Karpas-422 (cell line): ENCODE measurements around the gene CNIH2. TPM values are rescaled to one million over a fixed set of nuclear protein-coding genes. Genes with fewer than 3 reads are reported as not detected.
"Not testable (repeated sequence)": the region's sequence is repeated elsewhere in the genome, so short reads cannot be mapped to it uniquely, and the experiment has no call there.

ENCODE experiments used
- DNase-seq: peaks from one replicate; pipeline ENCODE4 v3.0.0-alpha.2; 2015
- H2AFZ ChIP-seq: fragments of 200-600 bp; sonication (generic); 2 replicates; pipeline ENCODE4 v1.6.1; 2014; ENCODE audit warnings: antibody characterized with exemption, low read length, mixed read lengths
- H3K27ac ChIP-seq: fragments of 200-600 bp; sonication (generic); 2 replicates; pipeline ENCODE4 v1.5.1; 2014; ENCODE audit warnings: mild to moderate bottlenecking, low read length, moderate library complexity
- H3K27me3 ChIP-seq: fragments of 200-600 bp; sonication (generic); 2 replicates; pipeline ENCODE4 v1.6.1; 2014; ENCODE audit warnings: low read length, mixed read lengths
- H3K36me3 ChIP-seq: fragments of 200-600 bp; sonication (generic); 2 replicates; pipeline ENCODE4 v1.6.1; 2014; ENCODE audit warnings: low read length, mixed read lengths; ENCODE audit not compliant: insufficient read depth
- H3K4me1 ChIP-seq: fragments of 200-600 bp; sonication (generic); 2 replicates; pipeline ENCODE4 v1.6.1; 2014; ENCODE audit warnings: mild to moderate bottlenecking, low read length, mixed read lengths
- H3K4me2 ChIP-seq: fragments of 200-600 bp; sonication (generic); 2 replicates; pipeline ENCODE4 v1.6.1; 2014; ENCODE audit warnings: low read length, low read depth, mild to moderate bottlenecking; ENCODE audit not compliant: poor library complexity, severe bottlenecking
- H3K4me3 ChIP-seq: fragments of 200-600 bp; sonication (generic); 2 replicates; pipeline ENCODE4 v1.5.1; 2014; ENCODE audit warnings: mild to moderate bottlenecking, antibody characterized with exemption, low read length, mixed read lengths
- H3K79me2 ChIP-seq: fragments of 200-600 bp; sonication (generic); 2 replicates; pipeline ENCODE4 v1.6.1; 2014; ENCODE audit warnings: mild to moderate bottlenecking, low read length, mixed read lengths
- H3K9ac ChIP-seq: fragments of 200-600 bp; sonication (generic); 2 replicates; pipeline ENCODE4 v1.6.0; 2014; ENCODE audit warnings: low read length
- H3K9me2 ChIP-seq: fragments of 200-600 bp; sonication (generic), shearing (Covaris generic); replicated peaks from 2 replicates; pipeline ENCODE4 v1.6.0; 2014; ENCODE audit warnings: mild to moderate bottlenecking, low read length, moderate library complexity; ENCODE audit not compliant: insufficient read depth
- H3K9me3 ChIP-seq: fragments of 300-700, 200-600 bp; sonication (generic); 2 replicates; pipeline ENCODE4 v1.6.1; 2014; ENCODE audit warnings: low read length, mixed read lengths
- H4K20me1 ChIP-seq: fragments of 200-600 bp; sonication (generic); 2 replicates; pipeline ENCODE4 v1.6.1; 2014; ENCODE audit warnings: mild to moderate bottlenecking, antibody characterized with exemption, low read length, low read depth; ENCODE audit not compliant: insufficient read depth
- total RNA-seq: library from RNA; depleted of rRNA; stranded (reverse); fragments of >200 nt; shearing (Covaris generic); gene quantifications from 2 replicates; pipeline ENCODE4 v1.2.3, GENCODE V29; 2014; ENCODE audit warnings: low replicate concordance

Gene CNIH2
- total RNA-seq, 1 experiment from 2014 or later: 0.34 TPM

DNA sequence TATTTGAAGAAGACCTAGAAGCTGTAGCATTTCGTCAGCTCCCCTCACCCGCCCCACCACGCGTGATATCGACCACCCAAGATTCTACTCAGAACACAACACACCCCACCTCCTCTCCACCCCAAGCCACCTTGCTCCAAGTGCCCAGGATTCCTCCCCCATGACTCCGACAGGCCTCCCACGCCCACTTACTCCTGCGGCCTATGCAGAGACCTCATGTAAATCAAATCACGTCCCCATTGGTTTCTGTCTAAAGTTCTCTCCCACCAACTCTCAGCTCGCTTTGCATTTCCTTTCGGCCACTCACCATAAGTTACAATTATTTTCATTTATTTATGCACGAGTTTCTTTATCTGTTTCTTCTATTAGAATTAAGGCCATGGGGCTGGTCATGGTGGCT, 24.7 kb downstream of the CNIH2 start:
- no peaks in the 10 kb centered on the region for H4K20me1 ChIP-seq
- no peaks in the 10 kb centered on the region for H3K36me3 ChIP-seq
- H2AFZ ChIP-seq: no peak overlapping the region
- H3K79me2 ChIP-seq: no peaks in the 10 kb centered on the region
- H3K9me2 ChIP-seq: no peaks in the 10 kb centered on the region
- no peak overlapping the region for H3K27ac ChIP-seq
- no peaks in the 10 kb centered on the region for H3K9me3 ChIP-seq
- H3K27me3 ChIP-seq: no peaks in the 10 kb centered on the region
- no peak overlapping the region for H3K9ac ChIP-seq
- peaks cover 5% of the 10 kb centered on the region for H3K4me1 ChIP-seq
- H3K4me2 ChIP-seq: no peak overlapping the region
- no peak overlapping the region for H3K4me3 ChIP-seq
- DNase-seq: peak; percentile 55

DNA sequence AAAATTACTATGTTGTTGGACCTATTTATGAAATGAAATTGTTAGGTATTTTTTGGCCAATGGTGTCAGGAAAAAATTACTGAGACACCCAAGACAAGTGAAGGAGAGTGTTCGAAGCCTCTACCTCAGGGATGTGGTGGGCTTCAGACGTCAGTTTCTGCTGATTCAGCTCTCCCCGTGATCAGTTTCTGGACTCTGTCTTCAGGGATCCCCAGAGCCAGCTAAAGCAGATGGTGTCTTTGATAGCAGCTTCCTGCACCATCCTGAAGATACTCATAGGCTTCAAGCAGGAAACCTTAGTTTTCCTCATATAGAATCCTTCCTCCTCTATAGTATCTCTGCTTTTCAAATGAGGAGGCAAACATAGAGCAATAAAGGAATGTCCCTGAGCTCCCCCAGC, 31.5 kb downstream of the CNIH2 start:
- Histone ChIP-seq H2AFZ (no peak overlapping the region), H3K27me3 (no peaks in the 10 kb centered on the region), H3K27ac (no peak overlapping the region), H4K20me1 (no peaks in the 10 kb centered on the region), H3K4me3 (no peak overlapping the region), H3K4me2 (no peak overlapping the region), H3K9me3 (no peaks in the 10 kb centered on the region), H3K9ac (no peak overlapping the region), H3K4me1 (peaks cover 24% of the 10 kb centered on the region), H3K9me2 (no peaks in the 10 kb centered on the region), H3K36me3 (no peaks in the 10 kb centered on the region), H3K79me2 (no peaks in the 10 kb centered on the region)
- DNase-seq: no peak

DNA sequence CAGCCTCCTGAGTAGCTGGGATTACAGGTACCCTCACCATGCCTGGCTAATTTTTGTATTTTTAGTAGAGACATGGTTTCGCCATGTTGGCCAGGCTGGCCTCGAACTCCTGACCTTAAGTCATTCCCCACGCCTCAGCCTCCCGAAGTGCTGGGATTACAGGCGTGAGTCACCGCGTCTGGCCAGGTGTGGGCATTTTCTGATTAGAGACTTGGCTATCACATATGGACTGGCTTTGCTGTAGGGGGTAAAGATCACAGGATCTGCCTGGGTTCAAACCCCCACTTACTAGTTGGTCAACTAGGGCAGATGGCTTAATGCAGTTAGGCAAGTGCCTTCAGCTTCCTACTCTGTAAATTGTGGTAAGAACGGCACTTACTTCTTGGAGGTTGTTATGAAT, 32.3 kb downstream of the CNIH2 start:
- Histone ChIP-seq H4K20me1 (no peaks in the 10 kb centered on the region), H3K4me2 (no peak overlapping the region), H3K27me3 (no peaks in the 10 kb centered on the region), H3K79me2 (no peaks in the 10 kb centered on the region), H3K4me1 (peaks cover 24% of the 10 kb centered on the region), H3K36me3 (no peaks in the 10 kb centered on the region), H3K9me2 (no peaks in the 10 kb centered on the region), H3K4me3 (no peak overlapping the region), H3K9me3 (no peaks in the 10 kb centered on the region), H3K9ac (no peak overlapping the region), H3K27ac (no peak overlapping the region), H2AFZ (no peak overlapping the region)
- DNase-seq: no peak

DNA sequence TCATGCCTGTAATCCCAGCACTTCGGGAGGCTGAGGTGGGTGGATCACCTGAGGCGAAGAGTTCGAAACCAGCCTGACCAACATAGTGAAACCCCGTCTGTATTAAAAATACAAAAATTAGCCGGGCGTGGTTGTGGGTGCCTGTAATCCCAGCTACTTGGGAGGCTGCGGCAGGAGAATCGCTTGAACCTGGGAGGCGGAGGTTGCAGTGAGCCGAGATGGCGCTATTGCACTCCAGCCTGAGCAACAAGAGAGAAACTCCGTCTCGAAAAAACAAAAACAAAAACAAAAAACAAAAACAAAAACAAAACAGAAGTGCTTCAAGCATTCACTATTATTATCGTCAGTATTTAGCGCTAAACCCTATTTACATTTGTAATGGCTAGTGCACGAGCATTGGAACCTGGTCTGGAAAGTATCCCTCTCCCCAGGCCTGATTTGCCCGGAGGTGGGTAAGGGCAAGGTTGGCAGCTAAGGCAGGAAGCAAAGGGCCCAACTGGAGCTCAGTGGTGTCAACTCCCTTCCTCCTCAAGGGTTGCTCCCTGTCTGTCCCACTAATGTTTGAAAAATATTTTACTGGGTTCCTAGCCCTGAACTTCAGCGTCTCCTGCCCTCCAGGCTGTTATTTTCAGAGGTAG, 32.9 kb downstream of the CNIH2 start:
- not testable (repeated sequence) for H3K9me3 ChIP-seq, H3K4me2 ChIP-seq, H3K27ac ChIP-seq, DNase-seq, H3K9me2 ChIP-seq, H3K4me3 ChIP-seq, H3K27me3 ChIP-seq, H4K20me1 ChIP-seq, H3K79me2 ChIP-seq, H3K36me3 ChIP-seq, H2AFZ ChIP-seq
- Histone ChIP-seq H3K4me1 (peaks cover 24% of the 10 kb centered on the region), H3K9ac (0 out of 2 replicates have a peak overlapping the region, but pooled peaks have one; percentile 65)

DNA sequence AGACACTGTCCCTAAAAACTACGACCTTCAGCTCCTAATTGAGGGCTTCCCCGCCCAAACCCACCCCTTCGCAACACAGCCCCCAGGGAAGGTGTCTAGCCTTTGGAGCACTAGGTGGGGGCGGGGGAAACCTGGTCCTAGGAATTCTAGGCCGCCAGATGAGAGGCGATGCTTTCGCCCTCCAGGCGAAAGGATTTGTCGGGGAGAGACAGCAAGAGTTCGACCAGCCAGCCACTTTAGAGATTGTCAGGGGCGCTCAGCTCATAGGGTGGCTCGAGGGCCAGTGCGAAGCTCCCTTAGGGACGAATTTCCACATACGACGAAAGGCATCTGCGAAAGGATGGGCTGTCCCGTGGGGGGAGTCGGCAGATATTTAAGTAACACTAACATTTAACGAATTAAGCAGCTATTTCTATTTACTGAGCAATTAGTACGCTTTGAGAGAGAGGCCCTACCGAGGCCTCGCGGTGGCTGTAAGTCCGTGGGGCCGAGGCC, 33.5 kb downstream of the CNIH2 start:
- Histone ChIP-seq H3K9ac (peak overlapping the region; percentile 65), H3K36me3 (no peaks in the 10 kb centered on the region), H2AFZ (peak overlapping the region; percentile 93), H3K4me2 (peak overlapping the region; percentile 78), H3K9me3 (no peaks in the 10 kb centered on the region), H3K9me2 (no peaks in the 10 kb centered on the region), H3K4me3 (peak overlapping the region; percentile 65; the same call in 1 of the 2 replicates), H4K20me1 (no peaks in the 10 kb centered on the region), H3K79me2 (no peaks in the 10 kb centered on the region), H3K27ac (peak overlapping the region; percentile 62), H3K4me1 (peaks cover 24% of the 10 kb centered on the region), H3K27me3 (no peaks in the 10 kb centered on the region)
- DNase-seq: no peak

DNA sequence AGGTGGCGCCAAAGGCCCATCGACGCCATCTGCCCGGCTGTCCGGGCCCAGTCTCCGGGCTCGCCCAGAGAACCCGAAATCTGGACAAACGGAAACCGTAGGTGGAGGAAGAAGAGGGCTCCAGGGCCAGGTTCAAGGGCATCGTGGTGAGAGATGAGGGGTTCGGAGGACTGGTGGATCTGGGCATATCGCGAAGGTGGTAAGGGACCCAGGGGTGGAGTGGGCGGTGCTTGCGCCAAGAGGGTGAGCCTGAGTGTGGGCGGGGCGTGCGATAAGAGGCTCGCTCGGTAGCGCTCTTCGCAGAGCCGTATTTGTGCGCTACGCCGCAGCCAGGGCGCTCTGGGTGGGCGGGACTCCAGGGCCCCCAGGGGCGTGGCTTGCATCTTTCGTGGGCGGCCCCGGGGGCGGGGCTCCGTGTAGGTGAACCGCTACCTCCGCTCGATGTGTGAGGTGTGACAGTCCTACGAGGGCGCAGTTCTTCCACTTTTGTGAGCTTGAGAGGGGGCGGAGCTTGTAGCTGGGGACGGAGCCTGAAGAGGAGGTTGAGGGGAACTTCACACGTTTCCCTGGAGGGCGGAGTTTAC, 34.1 kb downstream of the CNIH2 start:
- Histone ChIP-seq H3K9ac (peak overlapping the region; percentile 65), H3K4me3 (peak overlapping the region; percentile 65), H3K4me2 (peak overlapping the region; percentile 78), H2AFZ (peak overlapping the region; percentile 93), H3K27me3 (no peaks in the 10 kb centered on the region), H3K36me3 (no peaks in the 10 kb centered on the region), H3K9me3 (no peaks in the 10 kb centered on the region), H3K4me1 (peaks cover 28% of the 10 kb centered on the region), H3K27ac (peak overlapping the region; percentile 62), H3K79me2 (no peaks in the 10 kb centered on the region), H4K20me1 (no peaks in the 10 kb centered on the region), H3K9me2 (no peaks in the 10 kb centered on the region)
- peak; percentile 98 for DNase-seq

DNA sequence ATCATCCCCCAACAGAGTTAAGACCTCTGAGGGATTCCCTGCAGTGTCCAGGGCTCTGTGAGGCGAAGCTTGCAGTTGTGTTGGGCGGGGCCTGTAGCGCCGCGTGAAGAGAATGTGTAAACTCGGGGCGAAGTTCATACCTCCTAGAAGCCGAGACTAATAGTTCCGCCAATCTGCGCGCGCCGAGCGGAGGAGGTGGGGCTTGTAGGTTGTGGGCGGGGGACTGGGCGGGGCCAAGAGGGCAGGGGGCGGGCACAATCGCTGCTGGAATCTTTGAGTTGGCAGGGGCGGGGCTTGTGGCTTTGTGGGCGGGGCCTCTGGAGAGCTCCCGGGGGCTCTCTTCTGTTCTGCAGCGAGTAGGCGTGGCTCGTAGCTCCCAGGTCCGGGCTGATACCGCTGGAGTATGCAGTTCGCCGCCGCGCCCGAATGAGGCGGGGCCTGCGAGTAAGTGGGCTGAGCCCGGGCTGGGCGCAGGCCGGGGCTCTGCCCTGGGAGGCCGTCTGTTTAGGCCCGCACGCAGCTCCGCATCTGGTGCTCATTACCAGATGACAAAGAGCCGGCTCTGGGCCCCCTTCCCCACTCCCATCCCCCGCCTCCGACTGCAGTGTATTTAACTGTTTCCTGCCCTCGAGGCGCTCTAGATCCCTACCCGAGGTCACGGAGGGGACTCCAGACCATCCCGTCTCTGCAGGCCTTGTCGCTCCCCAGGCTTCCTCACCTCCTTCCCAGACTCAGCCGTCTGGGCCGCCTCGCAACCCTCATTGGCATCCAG, 34.8 kb downstream of the CNIH2 start:
- peak overlapping the region; percentile 62 for H3K27ac ChIP-seq
- peak; percentile 99 for DNase-seq
- H3K4me2 ChIP-seq: peak overlapping the region; percentile 78
- H3K36me3 ChIP-seq: no peaks in the 10 kb centered on the region
- H3K9me3 ChIP-seq: no peaks in the 10 kb centered on the region
- no peaks in the 10 kb centered on the region for H3K27me3 ChIP-seq
- no peak overlapping the region for H2AFZ ChIP-seq
- H3K9me2 ChIP-seq: no peaks in the 10 kb centered on the region
- peaks cover 34% of the 10 kb centered on the region for H3K4me1 ChIP-seq
- H3K9ac ChIP-seq: peak overlapping the region; percentile 65
- H3K79me2 ChIP-seq: no peaks in the 10 kb centered on the region
- no peaks in the 10 kb centered on the region for H4K20me1 ChIP-seq
- peak overlapping the region; percentile 65 for H3K4me3 ChIP-seq
